ENCODE data around the gene SF3B4.

SF3B4 gene

DNA sequence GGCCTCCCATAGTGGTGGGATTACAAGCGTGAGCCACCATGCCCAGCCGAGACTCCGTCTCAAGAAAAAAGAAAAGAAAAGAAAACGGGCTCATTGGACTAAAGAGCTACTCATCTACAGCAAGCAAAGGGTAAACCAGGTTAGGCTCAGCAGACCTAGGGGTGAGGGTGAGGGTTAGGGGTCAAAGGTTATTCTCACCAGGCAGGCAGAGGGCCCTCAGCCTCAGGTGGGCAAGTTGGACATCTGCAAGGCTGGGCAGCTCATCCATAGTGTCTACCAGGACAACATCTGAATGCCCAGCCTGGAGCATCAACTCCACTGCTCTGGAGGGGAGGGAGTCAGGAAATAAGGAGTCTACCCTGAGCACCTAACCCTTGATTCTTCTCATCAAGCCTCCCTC, 5.6 kb upstream of the SF3B4 start:
- no peak for DNase-seq (ENCODE audit: low read depth in 2 of 2)

DNA sequence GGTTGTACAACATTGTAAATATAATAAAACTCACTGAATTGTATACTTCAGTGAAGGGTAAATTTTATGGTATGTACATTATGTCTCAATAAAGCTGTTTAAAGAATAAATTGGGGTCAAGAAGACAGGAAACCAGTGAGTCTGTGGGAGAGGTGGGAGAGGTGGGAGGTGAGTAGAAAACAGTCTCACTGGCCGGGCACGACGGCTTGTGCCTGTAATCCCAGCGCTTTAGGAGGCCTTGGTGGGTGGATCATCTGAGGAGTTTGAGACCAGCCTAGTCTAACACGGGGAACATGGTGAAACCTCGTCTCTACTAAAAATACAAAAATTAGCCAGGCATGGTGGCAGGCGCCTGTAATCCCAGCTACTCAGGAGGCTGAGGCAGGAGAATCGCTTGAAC, 4.9 kb upstream of the SF3B4 start:
- DNase-seq (ENCODE audit: low read depth in 2 of 2), result no peak

GRCh38 chr1:149931212-149931790, 3.7 kb upstream of the SF3B4 start:
- DNase-seq (ENCODE audit: low read depth in 2 of 2), result no peak

DNA sequence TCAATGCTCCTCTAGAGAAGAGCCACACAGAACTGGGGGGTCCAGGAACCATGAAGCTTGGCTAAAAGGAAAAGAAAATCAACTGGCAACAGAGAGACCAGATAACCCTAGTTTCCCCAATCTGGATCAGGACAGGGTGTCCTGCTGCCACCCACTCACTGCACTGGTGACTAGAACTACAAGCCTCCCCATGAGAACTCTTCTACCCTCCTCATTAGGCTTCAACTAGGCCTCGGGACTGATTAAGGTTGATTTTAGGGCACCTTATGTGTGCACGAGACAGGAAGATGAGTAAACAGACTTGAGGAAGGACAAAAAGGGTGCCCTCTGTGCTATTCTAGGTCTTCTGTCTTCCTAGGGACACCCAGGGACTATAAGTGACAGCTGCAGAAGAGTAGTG, 2.3 kb upstream of the SF3B4 start:
- no peak for DNase-seq (ENCODE audit: low read depth in 2 of 2)

GRCh38 chr1:149928401-149928724, 760 bp upstream of the SF3B4 start:
- DNase-seq (ENCODE audit: low read depth in 2 of 2), result no peak

DNA sequence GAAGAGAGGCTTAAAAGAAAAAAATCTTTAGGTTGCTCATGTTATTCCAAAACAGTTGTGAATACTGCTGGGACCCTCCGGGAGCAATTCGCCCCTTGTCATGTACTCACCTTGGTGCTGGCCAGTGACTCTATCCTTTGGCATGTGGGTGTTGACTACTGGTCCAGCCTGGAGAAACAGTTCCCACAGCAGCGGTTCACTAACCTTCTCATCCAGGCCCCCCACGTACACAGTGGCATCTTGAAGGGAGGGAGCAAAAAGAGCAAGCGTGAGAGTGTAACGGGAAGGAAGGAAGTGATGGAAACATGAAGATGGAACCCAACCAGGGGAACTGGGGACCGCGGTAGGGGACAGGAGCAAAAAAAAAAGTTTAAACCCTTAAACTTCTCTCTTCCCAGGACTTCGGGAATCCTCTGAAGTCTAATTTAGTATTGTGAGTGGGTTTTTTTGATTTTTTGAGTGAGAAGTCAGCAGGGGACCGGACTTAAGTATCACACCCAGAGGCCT, 494 bp downstream of the SF3B4 start:
- no peak for DNase-seq (ENCODE audit: low read depth in 2 of 2)

DNA sequence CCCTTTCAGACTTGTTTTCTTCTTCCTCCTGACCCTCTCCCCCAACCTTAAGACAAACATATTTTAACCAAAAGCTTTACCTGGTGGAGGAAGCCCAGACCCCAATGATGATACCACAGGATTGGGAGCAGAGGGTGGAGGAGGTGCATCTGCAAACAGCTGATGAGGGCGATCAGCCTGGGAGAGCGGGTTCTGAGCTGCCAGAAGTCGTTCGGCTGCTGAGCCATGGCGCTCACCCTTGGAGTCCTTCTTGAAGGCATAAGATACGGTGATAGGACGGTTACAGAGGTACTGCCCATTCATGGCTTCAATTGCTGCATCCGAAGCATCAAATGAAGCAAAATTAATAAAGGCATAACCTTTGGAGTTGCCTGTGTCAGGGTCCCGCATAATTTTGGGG, 1.3 kb downstream of the SF3B4 start:
- no peak for DNase-seq (ENCODE audit: low read depth in 2 of 2)

- no peak for DNase-seq (ENCODE audit: low read depth in 2 of 2)
Measured at GRCh38 chr1:149925751-149926150, 1.9 kb downstream of the SF3B4 start.

- no peak for DNase-seq (ENCODE audit: low read depth in 2 of 2)
Measured at GRCh38 chr1:149925345-149925744, 2.3 kb downstream of the SF3B4 start.

- DNase-seq (ENCODE audit: low read depth in 2 of 2), result no peak
Measured at GRCh38 chr1:149923626-149924025, 4.0 kb downstream of the SF3B4 start.

GRCh38 chr1:149917571-149918144, 9.9 kb downstream of the SF3B4 start, which contains the start of gene SV2A:
TSS of gene SV2A (minus strand) at chr1:149917844. CDS start at chr1:149913840, 4,004 bp downstream.
- no peak for DNase-seq (ENCODE audit: low read depth in 2 of 2)

- no peak for DNase-seq (ENCODE audit: low read depth in 2 of 2)
Measured at GRCh38 chr1:149916898-149917252, 10.7 kb downstream of the SF3B4 start.

GRCh38 chr1:149916193-149916897, 11.3 kb downstream of the SF3B4 start:
- DNase-seq (ENCODE audit: low read depth in 2 of 2), result no peak

DNA sequence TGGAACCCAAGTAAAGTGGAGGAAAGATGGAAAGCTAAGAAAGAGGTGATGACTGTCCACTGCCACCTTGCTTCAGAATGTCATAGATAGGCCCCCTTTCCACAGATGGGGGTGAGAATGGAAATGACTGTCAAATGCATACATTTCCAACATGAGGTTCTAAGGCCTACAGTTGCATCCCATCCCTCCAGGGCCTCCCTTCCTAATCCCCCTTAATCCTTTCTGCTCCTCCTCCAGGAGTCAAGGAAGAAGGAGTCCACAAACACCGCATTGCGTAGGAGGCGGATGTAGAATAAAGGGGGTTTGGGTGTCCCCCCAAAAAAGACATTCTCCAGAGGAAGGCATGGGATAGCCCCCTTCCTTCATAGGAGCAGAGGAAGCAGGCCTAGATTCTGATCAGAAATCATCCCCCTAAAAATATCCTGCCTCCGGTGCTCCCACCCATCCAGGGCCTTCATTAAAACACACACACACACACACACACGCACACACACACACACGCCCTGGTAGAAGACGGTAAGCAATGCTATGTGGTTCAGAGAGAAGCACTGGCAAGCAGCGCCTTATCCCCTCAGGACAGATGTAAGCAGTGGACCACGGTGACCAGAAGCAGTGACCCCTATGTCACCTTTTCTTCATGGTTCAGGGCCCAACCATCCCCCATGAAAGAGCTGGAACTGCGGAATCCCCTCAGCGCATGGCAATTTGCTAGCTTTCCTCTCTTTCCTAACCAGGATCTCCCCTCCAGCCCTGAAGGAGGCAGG, 12.0 kb downstream of the SF3B4 start:
- DNase-seq (ENCODE audit: low read depth in 2 of 2), result no peak

DNA sequence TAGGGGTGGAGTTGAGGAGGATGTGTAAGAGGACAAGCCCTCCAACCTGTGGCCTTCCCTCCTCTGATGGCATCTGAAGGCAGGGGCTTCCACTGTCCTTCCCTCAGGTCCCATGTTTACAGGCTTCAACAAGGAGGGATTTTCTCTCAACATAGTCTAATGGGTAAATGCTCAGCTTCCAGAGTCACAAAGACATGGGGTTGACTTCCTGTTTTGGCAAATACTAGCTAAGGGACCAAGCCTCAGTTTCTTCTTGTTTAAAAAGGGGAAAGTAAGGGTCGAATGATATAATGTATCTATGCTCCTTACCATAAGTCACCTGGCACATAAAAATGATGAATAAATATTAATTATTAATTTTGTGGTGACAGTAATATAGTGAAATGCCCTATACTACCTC, 13.1 kb downstream of the SF3B4 start:
- DNase-seq (ENCODE audit: low read depth in 2 of 2), result no peak

DNA sequence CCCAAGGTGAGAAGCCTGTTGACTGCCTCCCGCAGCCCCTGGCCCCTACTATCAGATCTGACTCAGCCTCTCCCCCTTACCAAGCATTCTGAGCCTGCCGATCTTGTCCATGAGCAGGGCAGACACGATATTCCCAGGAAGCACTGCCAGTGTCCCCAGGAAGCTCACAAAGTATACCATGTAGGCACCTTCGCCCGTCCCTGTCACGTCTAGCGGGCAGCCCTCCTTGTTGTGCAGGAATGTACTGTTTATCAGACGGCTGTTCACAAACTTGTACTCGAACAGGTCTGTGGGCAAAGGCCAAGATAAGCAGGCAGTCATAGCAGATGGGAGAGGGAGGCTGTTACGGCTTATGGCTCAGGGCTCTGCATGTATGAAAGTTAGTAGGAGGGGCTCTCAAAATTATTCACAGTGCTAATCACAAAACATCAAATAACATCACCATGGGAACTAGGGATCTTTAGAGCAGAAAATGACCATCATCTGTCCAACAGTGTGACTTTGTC, 21.0 kb downstream of the SF3B4 start:
- DNase-seq (ENCODE audit: low read depth in 2 of 2), result no peak

- no peak for DNase-seq (ENCODE audit: low read depth in 2 of 2)
Measured at GRCh38 chr1:149903836-149904491, 23.6 kb downstream of the SF3B4 start.

DNA sequence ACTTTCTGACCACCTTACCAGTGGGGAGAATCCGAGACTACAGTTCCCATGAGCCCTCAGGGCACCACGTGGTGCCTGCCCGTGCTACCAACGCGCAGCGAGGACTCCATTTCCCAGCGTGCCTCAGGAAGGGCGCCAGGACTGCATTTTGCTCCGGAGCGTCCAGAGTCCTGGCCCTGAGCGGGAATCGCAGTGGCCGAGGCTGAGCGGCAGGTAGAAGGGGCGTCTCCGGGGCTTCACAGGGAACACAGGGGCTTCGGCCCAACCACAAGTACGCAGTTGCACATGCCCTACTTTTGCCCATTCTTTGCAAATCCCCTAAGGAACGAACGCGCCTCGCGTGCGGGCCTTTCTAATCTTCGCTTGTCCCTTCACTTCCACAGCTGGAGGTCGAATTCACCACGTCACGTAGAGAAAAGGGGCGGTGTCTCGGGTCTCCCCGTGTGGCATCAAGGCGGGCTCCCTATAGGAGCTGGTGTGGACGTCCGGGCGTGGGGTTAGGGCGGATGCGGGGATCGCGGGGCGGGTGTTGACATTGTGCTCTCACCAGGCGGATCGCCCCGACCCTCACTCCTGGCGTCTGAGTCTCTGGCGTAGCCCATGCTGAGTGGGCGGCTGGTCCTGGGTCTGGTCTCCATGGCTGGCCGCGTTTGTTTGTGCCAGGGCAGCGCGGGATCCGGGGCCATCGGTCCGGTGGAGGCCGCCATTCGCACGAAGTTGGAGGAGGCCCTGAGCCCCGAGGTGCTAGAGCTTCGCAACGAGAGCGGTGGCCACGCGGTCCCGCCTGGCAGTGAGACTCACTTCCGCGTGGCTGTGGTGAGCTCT, 27.9 kb downstream of the SF3B4 start, which contains the start of gene BOLA1:
TSS of gene BOLA1 (plus strand) at position 109 of the 825 bp plus-strand sequence. CDS start at position 601, 492 bp downstream.
- peak; percentile 67 to 76 for DNase-seq (ENCODE audit: low read depth in 2 of 2)

- DNase-seq (ENCODE audit: low read depth in 2 of 2), result no peak
Measured at GRCh38 chr1:149896575-149896974, 31.0 kb downstream of the SF3B4 start.

DNA sequence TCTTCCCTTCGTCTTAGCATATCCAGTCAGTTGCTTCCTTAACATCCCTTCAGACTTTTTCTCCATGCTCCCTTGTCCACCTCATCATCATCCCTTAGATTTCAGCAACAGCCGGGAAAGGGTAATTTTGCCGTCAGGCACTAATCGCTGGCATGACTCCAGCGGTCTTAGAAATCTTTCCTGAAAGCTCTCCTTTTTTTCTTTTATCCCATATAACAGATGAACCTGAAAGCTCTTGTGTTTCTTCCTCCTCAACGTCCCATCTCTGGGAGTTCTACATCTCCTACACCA, 38.7 kb downstream of the SF3B4 start:
- no peak for DNase-seq (ENCODE audit: low read depth in 2 of 2)

Data from stimulated activated CD8-positive, alpha-beta memory T cell treated with anti-CD3 and anti-CD28 coated beads, Interleukin-15, amount 100 ng/mL, for 4 hours (primary cell).